Fibroblast of pulmonary artery (primary cell): ENCODE measurements around the gene C1QTNF9.
"Not testable (repeated sequence)": the region's sequence is repeated elsewhere in the genome, so short reads cannot be mapped to it uniquely, and the experiment has no call there.

Experiments used
- DNase-seq: peaks from one replicate; pipeline ENCODE4 v3.0.0-alpha.2; 2010; ENCODE audit warnings: low read depth
- H3K4me3 ChIP-seq: replicated peaks from 2 replicates; pipeline ENCODE4 v1.5.1; 2011; ENCODE audit warnings: low read depth, mild to moderate bottlenecking, control low read depth, low read length, moderate library complexity
- CTCF ChIP-seq: IDR thresholded peaks from 2 replicates; pipeline ENCODE4 v1.5.1; 2011; ENCODE audit warnings: mild to moderate bottlenecking, control low read depth, low read length, inconsistent platforms; ENCODE audit errors: missing control alignments

The C1QTNF9 gene

GRCh38 chr13:24356270-24356669, 46.9 kb downstream of the C1QTNF9 start:
- H3K4me3 ChIP-seq = no peak overlapping the region
- TF ChIP-seq CTCF = no peak
- DNase-seq = no peak

DNA sequence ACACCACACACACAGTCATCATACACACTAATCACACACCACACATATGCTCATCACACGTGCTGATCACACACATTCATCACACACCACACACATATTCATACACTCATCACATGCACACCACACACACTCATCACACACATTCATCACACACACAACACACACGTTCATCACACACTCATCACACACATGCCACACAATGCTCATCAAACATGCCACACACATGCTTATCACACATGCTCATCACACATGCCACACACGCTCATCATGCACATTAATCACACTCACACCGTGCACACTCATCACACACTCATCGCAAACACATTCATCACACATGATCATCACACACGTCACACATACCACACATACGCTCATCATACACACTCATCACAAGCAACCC, 47.5 kb downstream of the C1QTNF9 start:
- no peak overlapping the region for H3K4me3 ChIP-seq
- no peak for DNase-seq
- no peak for TF ChIP-seq CTCF

GRCh38 chr13:24357756-24358155, 48.4 kb downstream of the C1QTNF9 start:
- no peak overlapping the region for H3K4me3 ChIP-seq
- DNase-seq = no peak
- no peak for TF ChIP-seq CTCF

GRCh38 chr13:24358836-24359235, 49.5 kb downstream of the C1QTNF9 start:
- H3K4me3 ChIP-seq, DNase-seq: not testable (repeated sequence)

GRCh38 chr13:24359252-24359651, 49.9 kb downstream of the C1QTNF9 start:
- H3K4me3 ChIP-seq, DNase-seq: not testable (repeated sequence)

GRCh38 chr13:24360106-24360505, 50.7 kb downstream of the C1QTNF9 start:
- TF ChIP-seq CTCF = no peak
- DNase-seq = no peak

DNA sequence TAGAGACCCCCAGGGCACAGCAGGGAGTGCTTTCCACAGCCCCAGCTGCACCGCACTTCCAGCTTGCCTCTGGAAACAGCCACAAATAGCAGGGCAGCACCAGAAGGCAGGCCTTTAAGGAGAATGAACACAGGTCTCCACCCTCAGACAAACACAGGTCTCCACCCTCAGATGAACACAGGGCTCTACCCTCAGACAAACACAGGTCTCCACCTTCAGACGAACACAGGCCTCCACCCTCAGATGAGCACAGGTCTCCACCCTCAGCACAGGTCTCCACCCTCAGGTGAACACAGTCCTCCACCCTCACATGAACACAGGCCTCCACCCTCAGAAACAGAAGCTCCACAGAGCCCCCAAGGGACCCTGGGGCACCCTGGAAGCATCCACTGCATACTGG, 51.7 kb downstream of the C1QTNF9 start:
- DNase-seq = no peak
- H3K4me3 ChIP-seq = no peak overlapping the region
- no peak for TF ChIP-seq CTCF

More at GRCh38 chr13:24360106-24360505, 50.7 kb downstream of the C1QTNF9 start:
- no peak overlapping the region for H3K4me3 ChIP-seq

DNA sequence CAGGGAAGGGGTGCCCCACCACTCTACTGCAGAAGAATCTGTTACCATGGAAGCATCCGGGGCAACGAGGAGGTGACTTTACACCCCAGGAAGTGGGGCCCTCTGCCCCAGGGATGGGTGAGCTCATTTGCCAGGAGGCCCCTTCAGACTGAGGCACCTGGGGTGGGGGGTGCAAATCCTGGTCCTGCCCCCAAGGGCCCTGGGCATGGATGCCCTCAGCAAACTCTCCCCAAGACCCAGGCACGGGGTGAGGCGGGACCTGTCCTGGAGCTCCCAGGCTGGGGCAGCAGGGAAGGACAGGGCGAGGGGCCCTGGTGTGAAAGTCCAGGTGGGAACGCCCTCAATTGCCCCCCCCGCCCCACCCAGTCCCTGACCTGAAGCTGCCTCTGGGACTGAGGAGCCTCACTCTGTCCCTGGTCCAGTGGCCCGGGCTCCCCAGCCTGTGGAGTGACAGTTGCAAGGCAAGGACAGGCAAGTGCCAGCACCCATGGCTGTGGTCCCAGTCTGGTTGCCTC, 52.5 kb downstream of the C1QTNF9 start:
- TF ChIP-seq CTCF = no peak
- DNase-seq = no peak
- no peak overlapping the region for H3K4me3 ChIP-seq
